ENCODE data around the gene C9orf152.
A peak's percentile ranks its signal among the peaks of the same experiment; 100 is the strongest.

The C9orf152 gene

GRCh38 chr9:110179734-110180133 is 28.2 kb downstream of the C9orf152 start:
- peak; percentile 35 to 41 for DNase-seq

GRCh38 chr9:110178281-110178680 is 29.7 kb downstream of the C9orf152 start:
- no peak for DNase-seq

DNA sequence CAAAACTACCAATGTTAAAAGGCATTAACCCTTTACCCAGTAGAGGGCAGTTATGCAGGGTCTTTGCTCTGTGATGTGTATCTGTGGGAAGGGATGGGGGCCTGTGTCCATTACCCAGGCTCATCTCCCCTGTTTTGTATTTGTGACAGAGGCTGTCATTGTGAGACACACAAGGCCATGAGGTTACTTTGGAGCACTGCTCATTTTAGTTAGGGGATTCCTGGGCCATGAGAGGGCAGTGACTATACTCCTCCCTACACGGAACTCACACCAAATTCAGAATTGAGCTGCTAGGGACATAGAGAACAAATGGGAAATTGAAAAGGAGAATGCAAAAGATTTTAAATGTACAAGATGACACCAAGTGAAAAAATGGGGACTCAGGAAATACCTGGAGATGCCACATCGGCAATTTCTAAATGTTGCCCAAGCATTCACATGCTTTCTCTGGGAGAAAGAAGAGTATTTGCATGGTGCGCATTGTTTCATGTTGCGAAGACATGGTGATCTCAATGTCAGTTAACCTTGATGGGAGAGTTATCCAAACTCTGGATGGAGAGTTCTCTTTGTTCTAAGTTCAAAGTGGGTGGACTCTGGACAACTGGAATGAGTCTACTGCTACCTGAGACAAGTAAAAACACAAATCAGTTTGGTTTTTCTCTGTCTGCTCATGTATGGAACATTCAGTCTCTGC is 32.5 kb downstream of the C9orf152 start:
- DNase-seq = no peak

DNA sequence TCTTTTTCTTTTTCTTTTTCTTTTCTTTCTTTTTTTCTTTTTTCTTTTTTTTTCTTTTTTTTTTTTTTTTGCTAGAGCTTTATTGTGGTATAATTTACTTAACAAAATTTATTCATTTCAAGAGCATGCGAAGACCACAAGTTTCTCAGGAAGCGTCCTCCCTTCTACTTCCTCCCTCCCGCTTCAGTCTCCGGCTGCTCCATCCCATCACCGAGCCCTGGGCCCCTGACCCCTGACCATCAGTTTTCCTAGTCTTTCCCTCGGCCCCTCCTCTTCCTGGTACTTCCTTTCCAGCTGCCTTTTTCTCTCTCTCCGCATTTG is 34.7 kb downstream of the C9orf152 start:
- no peak for DNase-seq

- DNase-seq = peak; percentile 48 to 67
Observed at GRCh38 chr9:110170357-110171257, 37.4 kb downstream of the C9orf152 start.

DNA sequence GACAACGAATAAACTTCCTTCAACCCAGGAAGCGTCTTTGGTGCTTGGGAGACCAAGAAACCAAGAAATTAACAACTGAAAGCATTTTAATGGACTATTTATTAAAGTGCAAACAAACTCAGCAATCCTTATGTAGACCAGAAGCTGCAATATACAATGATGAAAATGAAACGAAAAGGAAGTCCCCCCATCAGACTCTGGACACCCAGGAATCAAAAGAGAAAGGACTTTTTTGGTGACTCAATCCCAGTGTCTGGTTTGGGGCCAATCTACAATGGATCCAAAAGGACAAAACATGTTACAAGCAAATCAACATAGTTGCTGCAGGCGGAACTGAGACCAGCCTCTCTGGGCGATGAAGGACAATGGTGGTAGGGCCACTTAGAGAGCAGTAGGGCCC is 39.5 kb downstream of the C9orf152 start:
- no peak for DNase-seq

DNA sequence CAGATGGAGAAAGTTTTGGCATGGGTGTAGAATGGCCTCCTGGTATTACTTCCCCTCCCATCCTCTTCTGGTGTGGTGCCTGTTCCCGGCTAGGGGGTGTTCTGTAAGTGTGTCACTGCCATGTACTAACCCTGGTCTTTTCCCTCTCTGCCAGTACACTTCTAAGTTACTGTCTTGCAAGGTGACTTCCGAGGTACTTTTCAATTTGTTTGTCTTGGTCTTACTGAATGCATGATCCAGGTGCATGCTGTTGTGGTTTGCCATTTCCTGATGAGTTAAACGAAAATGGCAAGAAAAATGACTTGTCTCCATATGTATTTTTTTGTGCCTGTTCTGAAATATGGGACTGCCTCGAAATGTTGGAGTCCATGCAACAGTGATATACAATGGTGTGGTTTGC is 46.0 kb downstream of the C9orf152 start:
- DNase-seq = no peak

GRCh38 chr9:110160685-110161084 is 47.3 kb downstream of the C9orf152 start:
- no peak for DNase-seq

- no peak for DNase-seq
Observed at GRCh38 chr9:110160123-110160522, 47.8 kb downstream of the C9orf152 start.

- no peak for DNase-seq
Observed at GRCh38 chr9:110157823-110158664, 49.9 kb downstream of the C9orf152 start.

GRCh38 chr9:110156902-110157301 is 51.1 kb downstream of the C9orf152 start:
- DNase-seq = peak; percentile 98

DNA sequence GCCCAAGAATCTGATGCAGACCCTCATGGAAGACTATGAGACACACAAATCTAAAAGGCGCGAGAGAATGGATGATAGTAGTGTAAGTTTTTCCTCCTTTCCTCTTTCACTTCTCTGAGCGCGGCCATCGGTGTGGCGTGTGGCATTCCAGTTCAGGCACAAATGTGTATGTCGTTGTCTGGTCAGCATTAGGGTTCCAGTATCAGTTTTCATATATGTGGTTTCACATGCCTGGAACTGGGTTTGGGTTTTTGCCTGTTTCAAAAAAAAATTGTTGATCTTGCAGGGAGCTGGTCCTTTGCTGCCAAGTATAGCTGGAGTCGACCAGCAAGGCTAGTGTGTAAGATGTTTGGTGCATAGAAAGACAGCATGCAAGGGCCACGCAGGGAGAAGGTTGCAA is 51.5 kb downstream of the C9orf152 start:
- no peak for DNase-seq

DNA sequence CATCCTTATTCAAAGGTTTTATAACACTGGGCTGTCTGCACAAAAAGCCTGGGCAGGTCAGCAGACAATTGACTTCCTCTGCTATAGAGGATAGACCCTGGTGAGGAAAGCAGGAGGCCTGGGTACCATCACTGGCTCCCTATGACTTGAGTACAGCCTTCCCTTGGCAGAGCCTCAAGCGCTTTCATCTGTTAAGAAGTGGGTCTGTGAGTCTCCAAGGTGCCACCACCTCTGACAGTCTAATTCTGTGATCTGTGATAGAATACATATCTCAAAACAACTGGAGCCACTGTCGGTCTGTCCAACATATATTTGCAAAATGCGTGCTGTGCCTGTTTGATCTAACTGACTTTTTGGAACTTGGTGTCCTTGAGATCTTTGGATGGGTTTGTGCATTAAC is 52.2 kb downstream of the C9orf152 start:
- no peak for DNase-seq

DNA sequence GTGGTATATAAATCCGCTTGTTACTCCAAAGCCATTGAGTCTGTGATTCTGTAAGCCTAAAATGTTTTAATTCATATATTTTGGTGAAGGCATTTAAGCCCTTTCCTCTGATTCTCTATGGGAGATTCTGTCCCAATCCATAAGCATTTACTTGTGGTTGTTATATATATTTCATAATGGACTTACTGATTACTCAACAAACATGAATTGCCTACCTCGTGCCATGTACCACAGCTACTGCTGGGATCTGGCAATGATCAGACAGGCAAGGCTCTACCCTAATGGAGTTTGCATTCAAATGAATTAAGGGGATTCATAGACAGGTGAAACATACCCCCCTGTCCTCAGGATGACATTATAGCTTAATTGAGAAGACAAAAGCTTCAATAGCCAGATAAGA is 54.5 kb downstream of the C9orf152 start:
- DNase-seq = peak; percentile 83

GRCh38 chr9:110152704-110153374 is 55.1 kb downstream of the C9orf152 start:
- DNase-seq = peak; percentile 70 to 73
